ENCODE measurements around the gene CLEC20A. TPM values are rescaled to one million over a fixed set of nuclear protein-coding genes. Genes with fewer than 3 reads are reported as not detected.

The CLEC20A gene
- total and polyA plus RNA-seq, 9 of the 15 experiments (the other 6 are each of a cell fraction or from before 2014, with no cell fraction given): not detected

GRCh38 chr1:178533121-178533946 is 36.6 kb upstream of the CLEC20A start:
- Histone ChIP-seq H3K9ac (ENCODE audit: insufficient read depth in 1 of 2, low read depth in 2 of 2, low read length in 2 of 2) (no peak overlapping the region), H3K4me2 (ENCODE audit: insufficient read depth, low read length) (no peak overlapping the region), H3K36me3 (ENCODE audit: control insufficient read depth, insufficient read depth, low read length) (no peaks in the 10 kb centered on the region), H3K27me3 (ENCODE audit: control insufficient read depth in 2 of 2, insufficient read depth in 2 of 2, low read length in 2 of 2) (peaks cover 10 to 47% of the 10 kb centered on the region in 2 experiments; a peak in 4 of 5 replicates), H2AFZ (ENCODE audit: low read depth, low read length) (no peak overlapping the region), H3K4me1 (replicated peaks in 1 of 2; ENCODE audit: control insufficient read depth in 2 of 2, insufficient read depth in 2 of 2, low read length in 2 of 2) (no peaks in the 10 kb centered on the region), H3K27ac (ENCODE audit: extremely low read depth, low read depth, low read length) (no peak overlapping the region), H3K9me1 (ENCODE audit: control insufficient read depth, insufficient read depth, low read length) (no peaks in the 10 kb centered on the region), H3K4me3 (no peak overlapping the region), H4K20me1 (replicated peaks; ENCODE audit: control insufficient read depth, insufficient read depth, low read length) (no peaks in the 10 kb centered on the region; the same call in 1 of the 2 replicates), H3K79me2 (ENCODE audit: control insufficient read depth, insufficient read depth, low read length) (no peaks in the 10 kb centered on the region), H3K9me3 (replicated peaks; ENCODE audit: control insufficient read depth, insufficient read depth, low read depth, low read length) (no peaks in the 10 kb centered on the region)
- POLR2A ChIA-PET: interaction anchor here (0.5 to 0.7 kb wide), 4 partner anchors 13 to 470 kb away, joined by 3 to 4 read pairs (median 3); no protein-coding TSS in a partner anchor
- DNase-seq (ENCODE audit: extremely low read depth in 1 of 4, low spot score in 3 of 4): no peak
- intact Hi-C loops (cut with micrococcal nuclease) (loop anchor here (2.0 kb wide), 2 partner anchors 223 to 469 kb away; no protein-coding TSS in a partner anchor), in situ Hi-C loops (cut with MboI) (loop anchor here (5.0 to 25.0 kb wide), 3 partner anchors 229 to 829 kb away; partner anchors contain the start of gene AXDND1)
- BruUV-seq (replicated peaks): no TSS peak
- FAIRE-seq: no peak
- under 1% methylated on average over 9 of the region's 9 CpGs for WGBS (ENCODE audit: insufficient coverage, low coverage, missing lambda C conversion rate)
- CTCF ChIA-PET (ENCODE audit: low intra/inter-chr PET ratio): interaction anchor here (0.6 to 2.2 kb wide), 2 partner anchors 469 to 591 kb away, joined by 3 to 9 read pairs; no protein-coding TSS in a partner anchor
- TF ChIP-seq SMC3 (conservative IDR thresholded peaks at IDR 0.05; ENCODE audit: insufficient read depth, low read depth, low read length) (no peak), GTF3C2 (IDR thresholded peaks at IDR 0.05; ENCODE audit: borderline replicate concordance, extremely low read depth, insufficient read length) (no peak), NEUROD1 (IDR thresholded peaks at IDR 0.05; ENCODE audit: borderline replicate concordance, low read depth, low read length, partially characterized antibody) (no peak), ZNF347 (CRISPR knock-in tag; IDR thresholded peaks at IDR 0.05; ENCODE audit: low read depth) (no peak), NFE2 (IDR thresholded peaks at IDR 0.05; ENCODE audit: low read depth) (no peak), SOX6 (IDR thresholded peaks at IDR 0.05) (no peak), HEY1 (CRISPR knock-in tag; IDR thresholded peaks at IDR 0.05; ENCODE audit: borderline replicate concordance) (no peak), MLLT1 (IDR thresholded peaks at IDR 0.05) (no peak), ETS1 (conservative IDR thresholded peaks at IDR 0.05; ENCODE audit: control insufficient read depth, low read depth, low read length) (no peak)
- ATAC-seq: no peak

Data from K562 (cell line).